H9 (cell line): ENCODE results near the gene C1QTNF1. TPM values are rescaled to one million over a fixed set of nuclear protein-coding genes. Genes with fewer than 3 reads are reported as not detected.

ENCODE experiments used
- DNase-seq: peaks from one replicate; pipeline ENCODE4 v3.0.0-alpha.2; 2017
- H2AFZ ChIP-seq: one replicate; pipeline ENCODE4 v1.6.1; 2013; ENCODE audit warnings: mild to moderate bottlenecking, low read length, control low read depth, moderate library complexity
- H2AK5ac ChIP-seq: 2 replicates; pipeline ENCODE4 v1.6.1; 2013; ENCODE audit warnings: low read length, control low read depth, mixed read lengths; ENCODE audit not compliant: insufficient read length
- H2BK120ac ChIP-seq: one replicate; pipeline ENCODE4 v1.6.1; 2013; ENCODE audit warnings: low read depth, mild to moderate bottlenecking, low read length, control low read depth, inconsistent platforms; ENCODE audit not compliant: poor library complexity, severe bottlenecking
- H2BK12ac ChIP-seq: 2 replicates; pipeline ENCODE4 v1.6.1; 2013; ENCODE audit warnings: low read length, control low read depth, mixed read lengths, low read depth; ENCODE audit not compliant: insufficient read length
- H2BK15ac ChIP-seq: 2 replicates; pipeline ENCODE4 v1.6.1; 2013; ENCODE audit warnings: low read depth, low read length, control low read depth
- H2BK20ac ChIP-seq: one replicate; pipeline ENCODE4 v1.6.1; 2013; ENCODE audit warnings: low read depth, mild to moderate bottlenecking, low read length, control low read depth, inconsistent platforms; ENCODE audit not compliant: poor library complexity, severe bottlenecking
- H2BK5ac ChIP-seq: 2 replicates; pipeline ENCODE4 v1.6.1; 2013; ENCODE audit warnings: low read length, control low read depth, mixed read lengths; ENCODE audit not compliant: insufficient read length
- H3K14ac ChIP-seq: 2 replicates; pipeline ENCODE4 v1.6.1; 2013; ENCODE audit warnings: low read length, control low read depth; ENCODE audit not compliant: insufficient read depth
- H3K18ac ChIP-seq: 2 replicates; pipeline ENCODE4 v1.6.1; 2013; ENCODE audit warnings: low read depth, mild to moderate bottlenecking, mixed read lengths, low read length, control low read depth; ENCODE audit not compliant: insufficient read length
- H3K23ac ChIP-seq: 2 replicates; pipeline ENCODE4 v1.6.1; 2013; ENCODE audit warnings: low read length, control low read depth, mixed read lengths, low read depth; ENCODE audit not compliant: insufficient read length
- H3K23me2 ChIP-seq: 2 replicates; pipeline ENCODE4 v1.6.1; 2013; ENCODE audit warnings: low read depth, mild to moderate bottlenecking, mixed read lengths, low read length, control low read depth; ENCODE audit not compliant: insufficient read length, poor library complexity, severe bottlenecking
- H3K27ac ChIP-seq: 2 replicates; pipeline ENCODE4 v1.5.1; 2013; ENCODE audit warnings: low read length, control low read depth, mixed read lengths, low read depth; ENCODE audit not compliant: insufficient read length
- H3K27me3 ChIP-seq: 2 replicates; pipeline ENCODE4 v1.6.1; 2013; ENCODE audit warnings: low read length, control low read depth, inconsistent platforms; ENCODE audit not compliant: insufficient read depth
- H3K4ac ChIP-seq: 2 replicates; pipeline ENCODE4 v1.6.1; 2013; ENCODE audit warnings: low read depth, mild to moderate bottlenecking, control low read depth, inconsistent platforms, low read length, moderate library complexity
- H3K4me1 ChIP-seq: 2 replicates; pipeline ENCODE4 v1.6.1; 2013; ENCODE audit warnings: low read length, control low read depth, inconsistent platforms; ENCODE audit not compliant: insufficient read depth
- H3K4me2 ChIP-seq: 2 replicates; pipeline ENCODE4 v1.6.1; 2013; ENCODE audit warnings: low read length, control low read depth, mixed read lengths; ENCODE audit not compliant: insufficient read length, insufficient read depth
- H3K56ac ChIP-seq: 2 replicates; pipeline ENCODE4 v1.6.1; 2013; ENCODE audit warnings: low read depth, mild to moderate bottlenecking, mixed read lengths, low read length, control low read depth; ENCODE audit not compliant: insufficient read length
- H3K79me1 ChIP-seq: 2 replicates; pipeline ENCODE4 v1.6.1; 2013; ENCODE audit warnings: low read depth, mild to moderate bottlenecking, moderate library complexity, low read length, control low read depth, inconsistent platforms; ENCODE audit not compliant: insufficient read depth, poor library complexity, severe bottlenecking
- H3K79me2 ChIP-seq: 2 replicates; pipeline ENCODE4 v1.6.1; 2013; ENCODE audit warnings: low read length, control low read depth, inconsistent platforms; ENCODE audit not compliant: insufficient read depth
- H3K9ac ChIP-seq: 2 replicates; pipeline ENCODE4 v1.6.1; 2013; ENCODE audit warnings: low read length, control low read depth, mixed read lengths; ENCODE audit not compliant: insufficient read length; ENCODE audit errors: extremely low read depth
- H3K9me3 ChIP-seq: one replicate; pipeline ENCODE4 v1.6.1; 2013; ENCODE audit warnings: low read depth, low read length, inconsistent platforms; ENCODE audit not compliant: control insufficient read depth
- H3T11ph ChIP-seq: one replicate; pipeline ENCODE4 v1.6.1; 2013; ENCODE audit warnings: mild to moderate bottlenecking, low read length, control low read depth, inconsistent platforms
- H4K20me1 ChIP-seq: one replicate; pipeline ENCODE4 v1.6.1; 2013; ENCODE audit not compliant: control insufficient read depth, insufficient read length, insufficient read depth
- H4K5ac ChIP-seq: 2 replicates; pipeline ENCODE4 v1.6.1; 2013; ENCODE audit warnings: low read depth, mild to moderate bottlenecking, mixed read lengths, low read length, control low read depth; ENCODE audit not compliant: insufficient read length
- H4K8ac ChIP-seq: replicated peaks from 2 replicates; pipeline ENCODE4 v1.6.1; 2013; ENCODE audit warnings: low read length, control low read depth, mixed read lengths, low read depth; ENCODE audit not compliant: insufficient read length
- H4K91ac ChIP-seq: 2 replicates; pipeline ENCODE4 v1.6.1; 2013; ENCODE audit warnings: low read depth, mild to moderate bottlenecking, moderate library complexity, mixed read lengths, low read length, control low read depth; ENCODE audit not compliant: insufficient read length
- H3K27ac Mint-ChIP-seq, 3 experiments: 2 replicates in 2 of 3; 3 replicates in 1 of 3; pipeline ENCODE4 v1.8.0; 2020 to 2021; ENCODE audit warnings: mixed read lengths in 3 of 3, mild to moderate bottlenecking in 1 of 3, moderate library complexity in 1 of 3
- H3K27me3 Mint-ChIP-seq: 2 replicates; pipeline ENCODE4 v1.8.0; 2021; ENCODE audit warnings: low read depth, mild to moderate bottlenecking, moderate library complexity, mixed read lengths
- H3K36me3 Mint-ChIP-seq, 3 experiments: 2 replicates in 2 of 3; 3 replicates in 1 of 3; pipeline ENCODE4 v1.8.0; 2020 to 2021; ENCODE audit warnings: low read depth in 3 of 3, mixed read lengths in 3 of 3; ENCODE audit not compliant: insufficient read depth in 1 of 3
- H3K4me1 Mint-ChIP-seq, 2 experiments: 2 replicates each; pipeline ENCODE4 v1.8.0; 2020; ENCODE audit warnings: mixed read lengths in 2 of 2
- H3K4me3 Mint-ChIP-seq, 2 experiments: 2 replicates in 1 of 2; 3 replicates in 1 of 2; pipeline ENCODE4 v1.8.0; 2020 to 2021; ENCODE audit warnings: mild to moderate bottlenecking in 2 of 2, mixed read lengths in 2 of 2, moderate library complexity in 1 of 2
- H3K9me3 Mint-ChIP-seq, 2 experiments: 2 replicates in 1 of 2; 3 replicates in 1 of 2; pipeline ENCODE4 v1.8.0; 2020; ENCODE audit warnings: mild to moderate bottlenecking in 2 of 2, mixed read lengths in 2 of 2, moderate library complexity in 1 of 2
- CTCF ChIP-seq: fragments of 200-600 bp; sonication (generic); conservative IDR thresholded peaks from 3 replicates; pipeline ENCODE4 v1.8.0; 2021; ENCODE audit warnings: antibody characterized with exemption, mild to moderate bottlenecking
- WGBS: extraction: QIAGEN DNeasy Blood & Tissue Kit; methylation state at CpG from one replicate; pipeline ENCODE4 v1.1.7; 2013; ENCODE audit warnings: missing lambda C conversion rate, low lambda C conversion rate, mixed read lengths; ENCODE audit not compliant: insufficient read length; ENCODE audit errors: extremely low coverage; 5-methylcytosine and 5-hydroxymethylcytosine counted together
- total RNA-seq: library from RNA; stranded (reverse); gene quantifications from 2 replicates; pipeline ENCODE4 v1.2.1, GENCODE V29; 2021

The C1QTNF1 gene
- total RNA-seq, 1 experiment from 2014 or later = 0.96 TPM

GRCh38 chr17:78991906-78992532, 31.9 kb upstream of the C1QTNF1 start:
- Histone ChIP-seq H3K79me2 (no peaks in the 10 kb centered on the region), H2BK120ac (no peak overlapping the region), H3K79me1 (no peaks in the 10 kb centered on the region), H2BK5ac (no peak overlapping the region), H2BK20ac (no peak overlapping the region), H3K9me3 (no peaks in the 10 kb centered on the region), H3K18ac (no peak overlapping the region), H3K4me1 (0 out of 2 replicates have a peak, but pooled peaks cover under 1% of the 10 kb centered on the region), H4K20me1 (no peaks in the 10 kb centered on the region), H3K27ac (no peak overlapping the region), H3K23ac (no peak overlapping the region), H3T11ph (no peak overlapping the region), H4K8ac (no peak overlapping the region), H3K14ac (no peak overlapping the region), H3K4me2 (no peak overlapping the region), H2BK15ac (no peak overlapping the region), H2BK12ac (no peak overlapping the region), H3K4ac (no peak overlapping the region), H3K27me3 (no peaks in the 10 kb centered on the region), H2AK5ac (no peak overlapping the region), H3K56ac (no peak overlapping the region), H4K91ac (no peak overlapping the region), H2AFZ (no peak overlapping the region), H4K5ac (no peak overlapping the region), H3K9ac (no peak overlapping the region), H3K23me2 (no peaks in the 10 kb centered on the region)
- Mint-ChIP-seq H3K9me3 (no peaks in the 10 kb centered on the region), H3K4me1 (peaks cover under 1% of the 10 kb centered on the region in 2 experiments), H3K4me3 (no peak overlapping the region), H3K27me3 (peaks cover 24% of the 10 kb centered on the region), H3K27ac (no peak overlapping the region), H3K36me3 (peaks cover 18 to 52% (median 32%) of the 10 kb centered on the region in 3 experiments)
- no peak for TF ChIP-seq CTCF
- WGBS = no CpG with 5 or more reads among the region's 22 CpGs
- no peak for DNase-seq
